ENCODE results near the gene LRRC45. TPM values are rescaled to one million over a fixed set of nuclear protein-coding genes. Genes with fewer than 3 reads are reported as not detected.

Gene LRRC45
- total RNA-seq, 4 donors from 2014 or later: 0.29 to 14.2 (median 5.3) TPM

DNA sequence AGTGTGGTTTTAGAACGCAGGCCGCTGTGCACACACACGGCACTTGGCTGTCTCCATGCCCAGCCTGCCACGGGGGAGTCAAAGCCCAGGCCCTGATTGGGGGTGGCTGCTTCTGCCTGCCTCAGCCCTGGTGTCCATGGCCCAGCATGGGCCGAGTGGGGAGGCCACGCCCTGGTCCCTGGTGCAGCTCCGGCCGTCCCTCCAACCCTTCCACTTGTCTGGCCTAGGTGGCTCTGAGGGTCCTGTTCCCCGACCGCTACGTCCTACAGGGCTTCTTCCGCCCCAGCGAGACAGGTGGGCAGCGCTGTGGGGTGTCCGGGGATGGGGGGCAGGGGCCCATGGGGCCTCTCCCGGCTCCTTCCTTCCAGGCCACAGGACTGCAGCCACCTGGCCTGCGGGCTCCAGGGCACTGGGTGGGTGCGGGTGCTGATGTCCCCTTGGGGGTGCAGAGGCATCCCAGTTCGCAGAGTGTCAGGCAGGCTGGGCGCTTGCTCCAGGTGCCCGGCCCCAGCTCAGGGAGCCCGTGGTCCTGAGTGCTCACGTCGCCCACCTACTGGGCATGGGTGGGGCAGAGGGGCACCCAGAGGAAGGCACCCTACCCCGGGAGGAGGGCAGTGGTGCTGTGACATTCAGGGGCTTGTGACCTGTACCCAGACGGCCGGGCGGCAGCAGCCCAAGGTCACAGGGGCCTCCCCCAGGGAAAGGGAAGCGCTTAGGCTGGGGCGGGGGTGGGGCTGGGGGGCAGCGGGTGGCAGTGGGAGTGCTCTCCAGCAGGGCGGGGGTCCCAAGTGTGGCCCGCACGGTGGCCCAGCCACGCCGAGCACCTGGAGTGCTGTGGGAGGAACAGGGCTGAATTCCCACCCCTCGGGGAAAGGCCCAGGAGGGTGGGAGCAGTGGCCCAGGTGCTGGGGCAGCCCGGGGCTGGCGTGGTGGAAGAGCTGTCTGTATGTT lies 12.3 kb upstream of the LRRC45 start:
- H3K27ac ChIP-seq: no peak overlapping the region
- H3K4me1 ChIP-seq: no peaks in the 10 kb centered on the region
- no peaks in the 10 kb centered on the region for H3K27me3 ChIP-seq
- intact Hi-C loops (cut with DNase I; ENCODE audit: low total_unique reads): no loop called here
- DNase-seq: no peak
- no peaks in the 10 kb centered on the region for H3K9me3 ChIP-seq
- no peak overlapping the region for H3K4me3 ChIP-seq
- TF ChIP-seq CTCF (IDR thresholded peaks at IDR 0.05) (no peak), POLR2A (IDR thresholded peaks at IDR 0.05) (no peak)
- no peaks in the 10 kb centered on the region for H3K36me3 ChIP-seq

DNA sequence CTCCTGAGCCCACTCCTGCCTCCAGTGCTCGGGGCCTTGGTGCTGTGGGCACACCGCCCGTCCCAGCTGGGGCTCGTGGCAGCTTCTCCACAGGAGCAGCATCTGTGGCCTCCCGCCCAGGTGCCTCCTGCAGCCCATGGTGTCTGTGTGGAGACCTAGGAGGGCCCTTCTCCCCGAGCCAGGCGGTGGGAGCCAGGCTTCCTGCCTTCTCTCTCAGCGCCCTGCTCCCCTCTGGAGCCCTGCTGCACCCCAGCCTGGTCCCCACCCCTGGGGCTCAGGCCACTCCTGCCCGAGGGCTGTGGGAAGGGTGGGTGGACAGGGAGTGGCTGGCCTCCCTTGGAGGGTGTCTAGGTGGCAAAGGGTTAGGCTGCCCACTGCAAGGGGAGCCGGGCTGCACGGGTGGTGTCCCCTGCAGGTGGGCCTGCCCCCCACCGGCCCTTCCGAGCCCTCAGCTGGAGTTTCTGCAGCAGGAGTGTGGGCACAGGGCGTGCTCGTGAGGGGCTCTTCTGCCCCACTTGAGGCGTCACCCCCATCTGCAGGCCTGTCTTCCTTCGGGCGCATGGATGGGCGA lies 11.4 kb upstream of the LRRC45 start:
- DNase-seq: no peak
- H3K4me1 ChIP-seq: no peaks in the 10 kb centered on the region
- H3K27me3 ChIP-seq: no peaks in the 10 kb centered on the region
- no peaks in the 10 kb centered on the region for H3K9me3 ChIP-seq
- no peak overlapping the region for H3K4me3 ChIP-seq
- intact Hi-C loops (cut with DNase I; ENCODE audit: low total_unique reads): no loop called here
- H3K27ac ChIP-seq: peak overlapping the region in 1 of 2 donors; percentile 65
- no peak for TF ChIP-seq CTCF (IDR thresholded peaks at IDR 0.05)
- no peak for TF ChIP-seq POLR2A (IDR thresholded peaks at IDR 0.05)
- no peaks in the 10 kb centered on the region for H3K36me3 ChIP-seq

- Histone ChIP-seq H3K36me3 (no peaks in the 10 kb centered on the region), H3K27ac (peak overlapping the region; percentile 65 to 71), H3K27me3 (no peaks in the 10 kb centered on the region), H3K9me3 (no peaks in the 10 kb centered on the region), H3K4me3 (no peak overlapping the region), H3K4me1 (no peaks in the 10 kb centered on the region)
- DNase-seq: no peak
- intact Hi-C loops (cut with DNase I; ENCODE audit: low total_unique reads): no loop called here
- no peak for TF ChIP-seq POLR2A (IDR thresholded peaks at IDR 0.05)
- no peak for TF ChIP-seq CTCF (IDR thresholded peaks at IDR 0.05)
Measured at GRCh38 chr17:82012261-82012639, 10.9 kb upstream of the LRRC45 start.

GRCh38 chr17:82012640-82013295 lies 10.3 kb upstream of the LRRC45 start:
- Histone ChIP-seq H3K4me3 (no peak overlapping the region), H3K27ac (peak overlapping the region; percentile 65 to 71), H3K36me3 (no peaks in the 10 kb centered on the region), H3K4me1 (no peaks in the 10 kb centered on the region), H3K9me3 (no peaks in the 10 kb centered on the region), H3K27me3 (no peaks in the 10 kb centered on the region)
- TF ChIP-seq CTCF (IDR thresholded peaks at IDR 0.05) (no peak), POLR2A (IDR thresholded peaks at IDR 0.05) (no peak)
- intact Hi-C loops (cut with DNase I; ENCODE audit: low total_unique reads): no loop called here
- DNase-seq: no peak

- Histone ChIP-seq H3K27ac (peak overlapping the region; percentile 65 to 71), H3K9me3 (no peaks in the 10 kb centered on the region), H3K36me3 (no peaks in the 10 kb centered on the region)
Measured at GRCh38 chr17:82013341-82013740, 9.8 kb upstream of the LRRC45 start.

More at GRCh38 chr17:82013341-82013740, 9.8 kb upstream of the LRRC45 start:
- DNase-seq: peak in 1 of 2 donors; percentile 58
- H3K4me1 ChIP-seq: no peaks in the 10 kb centered on the region
- intact Hi-C loops (cut with DNase I; ENCODE audit: low total_unique reads): no loop called here
- no peak overlapping the region for H3K4me3 ChIP-seq
- no peaks in the 10 kb centered on the region for H3K27me3 ChIP-seq
- TF ChIP-seq POLR2A (IDR thresholded peaks at IDR 0.05) (peak in 1 of 2 donors; percentile 26), CTCF (IDR thresholded peaks at IDR 0.05) (no peak)

All from uterus (tissue), 4 donors.